ENCODE data around the gene MAST4. TPM values are rescaled to one million over a fixed set of nuclear protein-coding genes. Genes with fewer than 3 reads are reported as not detected.

Gene MAST4
- polyA plus RNA-seq, 2 of the 4 experiments (the other 2 are of a cell fraction), result 1.2 to 5.8 TPM

- 0 out of 3 replicates have a peak, but pooled peaks cover 4% of the 10 kb centered on the region for H3K4me1 ChIP-seq
- TF ChIP-seq CEBPB (IDR thresholded peaks at IDR 0.05), result no peak
- POLR2A ChIA-PET, result no interaction called here
- no peak overlapping the region for H3K4me2 ChIP-seq
- ATAC-seq, result no peak
- FAIRE-seq, result no peak
- H3K4me3 ChIP-seq, result no peak overlapping the region
- CTCF ChIA-PET, result no interaction called here
- no peak for DNase-seq (ENCODE audit: low read depth in 1 of 2, low spot score in 1 of 2)
- 81% methylated on average over 2 of the region's 2 CpGs for WGBS (ENCODE audit: missing lambda C conversion rate)
- H3K9me3 ChIP-seq, result no peaks in the 10 kb centered on the region
- H3K27ac ChIP-seq, result no peak overlapping the region
Observed at GRCh38 chr5:66859526-66859925, 263.3 kb downstream of the MAST4 start.

DNA sequence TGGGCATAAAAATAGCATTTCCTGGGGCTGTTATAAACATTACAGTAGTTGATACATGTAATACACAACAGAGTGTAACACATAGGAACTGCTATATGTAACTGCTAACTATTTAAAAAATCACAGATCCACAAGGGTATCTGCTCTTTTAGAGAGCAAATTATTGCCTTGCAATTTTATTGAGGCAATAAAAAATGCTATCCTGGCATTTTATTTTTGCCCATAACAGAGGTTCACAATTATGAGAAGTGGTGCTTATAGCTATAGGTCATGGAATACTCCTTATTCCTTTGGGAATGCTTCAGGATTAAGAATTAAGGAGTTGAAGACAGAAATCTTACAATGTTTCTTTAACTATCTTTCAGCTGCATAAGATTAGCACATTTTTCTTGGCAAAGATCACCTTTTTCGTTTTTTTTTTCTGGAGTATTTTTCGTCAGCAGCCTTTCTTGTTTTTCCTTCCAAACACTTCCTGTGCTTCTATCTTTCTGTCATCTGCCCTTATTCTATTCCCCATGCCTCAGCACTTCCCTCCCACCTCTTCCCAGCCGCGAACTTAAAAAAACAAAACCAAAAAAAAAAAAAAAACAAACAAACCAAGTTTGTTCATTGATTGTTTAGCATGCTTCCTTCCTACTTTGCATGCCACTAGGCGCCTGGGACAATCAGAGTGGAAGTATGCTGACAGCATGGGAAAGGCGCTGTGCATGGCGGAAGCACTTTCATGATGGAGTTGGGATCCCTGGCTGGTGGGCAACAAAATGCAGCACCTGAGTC is 264.2 kb downstream of the MAST4 start:
- TF ChIP-seq MAFK (IDR thresholded peaks at IDR 0.05; ENCODE audit: partially characterized antibody), result peak; percentile 78
- no peak for TF ChIP-seq CHD2 (IDR thresholded peaks at IDR 0.05; ENCODE audit: low read length, partially characterized antibody)
- no peak for TF ChIP-seq POLR2A (IDR thresholded peaks at IDR 0.05; ENCODE audit: low read length)
- no peak for TF ChIP-seq RFX5 (IDR thresholded peaks at IDR 0.05)
- TF ChIP-seq SREBF2 (IDR thresholded peaks at IDR 0.05), result no peak
- no peak for TF ChIP-seq HMGXB4 (CRISPR knock-in tag; IDR thresholded peaks at IDR 0.05; ENCODE audit: borderline replicate concordance)
- no peak overlapping the region for H3K4me3 ChIP-seq
- 39% methylated on average over 7 of the region's 7 CpGs for WGBS (ENCODE audit: missing lambda C conversion rate)
- H3K27ac ChIP-seq, result no peak overlapping the region
- CTCF ChIA-PET, result interaction anchor here (0.7 to 8.6 kb wide), 6 partner anchors 19 to 1840 kb away, joined by 3 to 99 read pairs (median 4); no protein-coding TSS in a partner anchor
- POLR2A ChIA-PET, result no interaction called here
- FAIRE-seq (no peak), ATAC-seq (no peak), DNase-seq (ENCODE audit: low read depth in 1 of 2, low spot score in 1 of 2) (no peak)
- 0 out of 3 replicates have a peak, but pooled peaks cover 4% of the 10 kb centered on the region for H3K4me1 ChIP-seq
- H3K9me3 ChIP-seq, result no peaks in the 10 kb centered on the region
- H3K4me2 ChIP-seq, result peak overlapping the region; percentile 42; the same call in 2 of the 3 replicates

- ChIA-PET POLR2A (no interaction called here), CTCF (interaction anchor here (1.1 to 8.6 kb wide), 4 partner anchors 47 to 555 kb away, joined by 3 to 99 read pairs (median 4); no protein-coding TSS in a partner anchor)
- peak in 1 of 2 experiments; percentile 46; a peak in 1 of 6 replicates for ATAC-seq
Observed at GRCh38 chr5:66861402-66861801, 265.2 kb downstream of the MAST4 start.

GRCh38 chr5:66862020-66862419 is 265.8 kb downstream of the MAST4 start:
- Histone ChIP-seq H3K27ac (no peak overlapping the region), H3K4me3 (no peak overlapping the region), H3K9me3 (no peaks in the 10 kb centered on the region), H3K4me2 (no peak overlapping the region), H3K4me1 (0 out of 3 replicates have a peak, but pooled peaks cover 4% of the 10 kb centered on the region)
- ATAC-seq, result no peak
- TF ChIP-seq BHLHE40 (IDR thresholded peaks at IDR 0.05; ENCODE audit: low read depth, low read length), result no peak
- TF ChIP-seq PBX3 (IDR thresholded peaks at IDR 0.05), result no peak
- no peak for TF ChIP-seq CBX8 (IDR thresholded peaks at IDR 0.05)
- TF ChIP-seq RARB (CRISPR knock-in tag; IDR thresholded peaks at IDR 0.05), result no peak
- no peak for TF ChIP-seq MYC (IDR thresholded peaks at IDR 0.05; ENCODE audit: borderline replicate concordance, low read length)
- no peak for TF ChIP-seq FOXS1 (CRISPR knock-in tag; IDR thresholded peaks at IDR 0.05)
- TF ChIP-seq POLR2A (IDR thresholded peaks at IDR 0.05; ENCODE audit: low read length), result no peak
- no peak for TF ChIP-seq MAZ (IDR thresholded peaks at IDR 0.05; ENCODE audit: borderline replicate concordance, low read depth, low read length)
- TF ChIP-seq, protein P1, sequence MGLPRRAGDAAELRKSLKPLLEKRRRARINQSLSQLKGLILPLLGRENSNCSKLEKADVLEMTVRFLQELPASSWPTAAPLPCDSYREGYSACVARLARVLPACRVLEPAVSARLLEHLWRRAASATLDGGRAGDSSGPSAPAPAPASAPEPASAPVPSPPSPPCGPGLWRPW (IDR thresholded peaks at IDR 0.05), result no peak
- TF ChIP-seq, protein P2, sequence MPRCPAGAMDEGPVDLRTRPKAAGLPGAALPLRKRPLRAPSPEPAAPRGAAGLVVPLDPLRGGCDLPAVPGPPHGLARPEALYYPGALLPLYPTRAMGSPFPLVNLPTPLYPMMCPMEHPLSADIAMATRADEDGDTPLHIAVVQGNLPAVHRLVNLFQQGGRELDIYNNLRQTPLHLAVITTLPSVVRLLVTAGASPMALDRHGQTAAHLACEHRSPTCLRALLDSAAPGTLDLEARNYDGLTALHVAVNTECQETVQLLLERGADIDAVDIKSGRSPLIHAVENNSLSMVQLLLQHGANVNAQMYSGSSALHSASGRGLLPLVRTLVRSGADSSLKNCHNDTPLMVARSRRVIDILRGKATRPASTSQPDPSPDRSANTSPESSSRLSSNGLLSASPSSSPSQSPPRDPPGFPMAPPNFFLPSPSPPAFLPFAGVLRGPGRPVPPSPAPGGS (IDR thresholded peaks at IDR 0.05), result no peak
- no peak for TF ChIP-seq REST (IDR thresholded peaks at IDR 0.05)
- ChIA-PET POLR2A (no interaction called here), CTCF (interaction anchor here (1.0 to 8.6 kb wide), 3 partner anchors 42 to 347 kb away, joined by 4 to 99 read pairs (median 9); no protein-coding TSS in a partner anchor)
- no peak for FAIRE-seq
- 86% methylated on average over 2 of the region's 2 CpGs for WGBS (ENCODE audit: missing lambda C conversion rate)
- DNase-seq (ENCODE audit: low read depth in 1 of 2, low spot score in 1 of 2), result no peak

More at GRCh38 chr5:66861402-66861801, 265.2 kb downstream of the MAST4 start:
- FAIRE-seq (no peak), DNase-seq (ENCODE audit: low read depth in 1 of 2, low spot score in 1 of 2) (no peak)
- H3K9me3 ChIP-seq, result no peaks in the 10 kb centered on the region
- 0 out of 3 replicates have a peak, but pooled peaks cover 4% of the 10 kb centered on the region for H3K4me1 ChIP-seq
- TF ChIP-seq EP300 (IDR thresholded peaks at IDR 0.05) (no peak), SMC3 (IDR thresholded peaks at IDR 0.05) (0 out of 3 replicates have a peak, but pooled peaks have one; percentile 21), CBX8 (IDR thresholded peaks at IDR 0.05) (no peak), SREBF2 (IDR thresholded peaks at IDR 0.05) (no peak), HOXB13 (CRISPR knock-in tag; IDR thresholded peaks at IDR 0.05; ENCODE audit: low read depth) (no peak), RAD21 (conservative IDR thresholded peaks at IDR 0.05 in 1 of 2, IDR thresholded peaks at IDR 0.05 in 1 of 2) (peak; percentile 34 to 38; a peak in 4 of 5 replicates)
- H3K4me3 ChIP-seq, result no peak overlapping the region
- H3K4me2 ChIP-seq, result no peak overlapping the region
- H3K27ac ChIP-seq, result no peak overlapping the region
- 8% methylated on average over 1 of the region's 1 CpG for WGBS (ENCODE audit: missing lambda C conversion rate)

All from A549 (cell line).